GM23248 (cell line): Measurements from ENCODE around the gene BRAF. TPM values are rescaled to one million over a fixed set of nuclear protein-coding genes. Genes with fewer than 3 reads are reported as not detected.

Experiments used
- DNase-seq: peaks from one replicate; pipeline ENCODE4 v3.0.0-alpha.2; 2015
- H2AFZ ChIP-seq: fragments of 200-600 bp; sonication (generic); 2 replicates; pipeline ENCODE4 v1.6.1; 2016; ENCODE audit warnings: antibody characterized with exemption
- H3F3A ChIP-seq: fragments of 200-600 bp; sonication (generic); 2 replicates; pipeline ENCODE4 v1.6.1; 2016; ENCODE audit warnings: mild to moderate bottlenecking, antibody characterized with exemption, mixed run types; ENCODE audit not compliant: insufficient read depth
- H3K27ac ChIP-seq: fragments of 200-600 bp; sonication (generic); 2 replicates; pipeline ENCODE4 v1.5.1; 2016; ENCODE audit warnings: mild to moderate bottlenecking
- H3K27me3 ChIP-seq: fragments of 200-600 bp; sonication (generic); replicated peaks from 2 replicates; pipeline ENCODE4 v1.6.1; 2016; ENCODE audit warnings: mild to moderate bottlenecking; ENCODE audit not compliant: insufficient read depth
- H3K36me3 ChIP-seq: fragments of 200-600 bp; sonication (generic); 2 replicates; pipeline ENCODE4 v1.6.1; 2016; ENCODE audit warnings: low read depth, mild to moderate bottlenecking
- H3K4me1 ChIP-seq: fragments of 200-600 bp; sonication (generic); 2 replicates; pipeline ENCODE4 v1.6.1; 2016; ENCODE audit warnings: mild to moderate bottlenecking; ENCODE audit not compliant: insufficient read depth
- H3K4me2 ChIP-seq: fragments of 200-600 bp; sonication (generic); one replicate; pipeline ENCODE4 v1.6.1; 2016; ENCODE audit warnings: mild to moderate bottlenecking; ENCODE audit not compliant: unreplicated experiment
- H3K4me3 ChIP-seq: fragments of 200-600 bp; sonication (generic); 2 replicates; pipeline ENCODE4 v1.5.1; 2016; ENCODE audit warnings: mild to moderate bottlenecking
- H3K79me2 ChIP-seq: fragments of 200-600 bp; sonication (generic); 2 replicates; pipeline ENCODE4 v1.6.1; 2016; ENCODE audit warnings: mild to moderate bottlenecking; ENCODE audit not compliant: insufficient read depth
- H3K9ac ChIP-seq: fragments of 200-600 bp; sonication (generic); 2 replicates; pipeline ENCODE4 v1.6.1; 2016; ENCODE audit warnings: mild to moderate bottlenecking
- H3K9me2 ChIP-seq: fragments of 200-600 bp; sonication (generic); 2 replicates; pipeline ENCODE4 v1.6.1; 2016; ENCODE audit warnings: mixed run types, mild to moderate bottlenecking, moderate library complexity; ENCODE audit not compliant: insufficient read depth
- H3K9me3 ChIP-seq: fragments of 200-600 bp; sonication (generic); one replicate; pipeline ENCODE4 v1.6.1; 2017; ENCODE audit warnings: low read depth
- H4K20me1 ChIP-seq: fragments of 200-600 bp; sonication (generic); 2 replicates; pipeline ENCODE4 v1.6.0; 2016; ENCODE audit not compliant: insufficient read depth
- EZH2 ChIP-seq: fragments of 200-600 bp; sonication (generic); IDR thresholded peaks from 2 replicates; pipeline ENCODE4 v1.6.1; 2018; ENCODE audit warnings: antibody characterized with exemption, mild to moderate bottlenecking; ENCODE audit not compliant: insufficient read depth, poor library complexity, severe bottlenecking
- EZH2phosphoT487 ChIP-seq: fragments of 200-600 bp; sonication (generic); IDR thresholded peaks from 2 replicates; pipeline ENCODE4 v1.6.1; 2018; ENCODE audit warnings: antibody characterized with exemption, moderate library complexity, mild to moderate bottlenecking, low read depth; ENCODE audit not compliant: insufficient read depth
- WGBS, 2 experiments: methylation state at CpG; one replicate each; pipeline ENCODE4 v1.1.6; 2015 to 2017; ENCODE audit warnings: low lambda C conversion rate in 2 of 2, low coverage in 1 of 2; ENCODE audit errors: missing lambda C conversion rate in 2 of 2; 5-methylcytosine and 5-hydroxymethylcytosine counted together
- in situ Hi-C: fragments of 300-500 bp; cut with MboI; formaldehyde crosslinking; loops from 2 replicates; pipeline ENCODE4 v1.15.0; 2020
- polyA plus RNA-seq: library from polyadenylated mRNA; unstranded; fragments of >200 nt; fragmentation: Nextera tagmentation; extraction: Ambion mirVana; gene quantifications from 2 replicates; pipeline ENCODE4 v1.2.1, GENCODE V29; 2016
- total RNA-seq: library from RNA; depleted of rRNA; stranded (reverse); fragments of >200 nt; shearing (Covaris generic); gene quantifications from 2 replicates; pipeline ENCODE4 v1.2.3, GENCODE V29; 2014

BRAF gene
- total and polyA plus RNA-seq, 2 experiments from 2014 or later: 5.8 to 11.0 TPM

DNA sequence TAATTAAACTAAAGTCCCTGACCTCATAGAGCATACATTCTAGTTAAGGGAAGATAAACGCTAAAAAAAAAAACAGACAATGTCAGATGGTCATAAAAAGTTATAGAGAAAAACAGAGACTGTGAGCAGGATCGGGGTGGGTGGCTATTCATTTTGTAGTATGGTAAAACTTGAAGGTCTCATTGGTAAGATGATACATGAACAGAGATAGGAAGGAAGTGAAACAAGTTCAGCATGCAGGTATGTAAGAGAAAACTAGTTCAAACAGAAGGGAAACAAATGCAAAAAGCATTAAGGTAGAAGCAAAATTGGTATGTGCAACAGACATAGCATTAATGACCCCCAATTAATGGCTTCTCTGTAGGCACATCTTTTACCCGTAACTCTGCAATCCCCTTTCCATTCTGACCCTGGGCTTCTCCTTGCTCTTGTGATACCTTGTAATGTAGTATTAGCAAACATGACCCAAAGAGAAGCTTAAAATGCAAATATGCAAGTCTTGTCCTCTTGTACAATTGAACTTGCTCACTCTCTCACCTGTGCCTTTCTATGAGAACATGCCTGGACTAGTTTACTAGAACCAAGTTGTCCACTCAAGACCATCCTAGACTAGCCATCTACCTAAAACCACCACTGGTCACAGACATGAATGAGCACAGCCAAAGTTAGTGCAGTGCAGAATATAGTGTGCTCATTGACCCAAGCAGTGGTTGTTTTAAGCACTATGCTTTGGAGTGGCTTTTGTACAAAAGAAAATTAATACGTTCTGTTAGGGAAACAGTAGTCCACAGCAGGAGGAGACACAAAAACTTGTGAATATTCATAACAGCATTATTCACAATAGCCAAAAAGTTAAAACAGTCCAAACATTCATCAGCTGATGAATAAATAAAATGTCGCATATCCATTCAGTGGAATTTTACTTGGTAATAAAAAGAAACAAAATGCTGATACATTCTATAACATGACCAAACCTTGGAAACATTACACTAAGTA lies 57.0 kb downstream of the BRAF start:
- 91 to 97% methylated on average over 5 of the region's 5 CpGs for WGBS, 2 experiments

DNA sequence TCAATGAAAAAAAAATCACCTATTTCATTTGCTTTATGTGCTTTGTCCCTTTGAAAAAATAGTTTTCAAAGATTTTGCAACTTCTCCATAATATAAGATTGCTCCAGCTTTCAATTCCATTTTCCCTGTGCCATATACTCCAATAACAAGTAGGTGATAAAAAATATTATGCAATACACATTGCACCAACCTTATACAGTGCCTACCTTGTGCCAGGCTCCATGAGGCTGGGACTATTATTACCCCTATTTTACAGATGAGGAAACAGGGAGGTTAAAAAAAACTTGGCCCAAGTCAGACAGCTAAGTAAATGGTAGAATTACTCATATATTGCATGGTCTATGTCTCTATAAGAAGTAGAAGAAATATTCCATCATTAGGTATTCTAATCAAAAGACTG lies 57.8 kb downstream of the BRAF start:
- no peak for DNase-seq
- H3K27me3 ChIP-seq: no peaks in the 10 kb centered on the region
- in situ Hi-C loops: no loop called here
- no peaks in the 10 kb centered on the region for H3K4me1 ChIP-seq
- no peak overlapping the region for H3K4me3 ChIP-seq
- H3K4me2 ChIP-seq: no peak overlapping the region
- no peaks in the 10 kb centered on the region for H3K9me3 ChIP-seq
- H3K9ac ChIP-seq: no peak overlapping the region
- H4K20me1 ChIP-seq: peaks cover 13% of the 10 kb centered on the region; the same call in 1 of the 2 replicates
- H3K36me3 ChIP-seq: no peaks in the 10 kb centered on the region
- peaks cover 99% of the 10 kb centered on the region for H3K79me2 ChIP-seq
- H3K9me2 ChIP-seq: no peaks in the 10 kb centered on the region
- no peak overlapping the region for H3K27ac ChIP-seq
- no peak for TF ChIP-seq EZH2phosphoT487
- no peak for TF ChIP-seq EZH2
- H3F3A ChIP-seq: no peaks in the 10 kb centered on the region
- H2AFZ ChIP-seq: no peak overlapping the region

More for the DNA sequence above, 57.0 kb downstream of the BRAF start:
- no peak for DNase-seq
- no peak overlapping the region for H3K4me3 ChIP-seq
- no peak overlapping the region for H3K4me2 ChIP-seq
- no peak overlapping the region for H3K9ac ChIP-seq
- H4K20me1 ChIP-seq: peaks cover 13% of the 10 kb centered on the region; the same call in 1 of the 2 replicates
- peaks cover 99% of the 10 kb centered on the region for H3K79me2 ChIP-seq
- TF ChIP-seq EZH2: no peak
- TF ChIP-seq EZH2phosphoT487: no peak
- in situ Hi-C loops: no loop called here
- no peaks in the 10 kb centered on the region for H3F3A ChIP-seq
- H3K27me3 ChIP-seq: no peaks in the 10 kb centered on the region
- H3K27ac ChIP-seq: no peak overlapping the region
- H2AFZ ChIP-seq: no peak overlapping the region
- no peaks in the 10 kb centered on the region for H3K4me1 ChIP-seq
- no peaks in the 10 kb centered on the region for H3K36me3 ChIP-seq
- no peaks in the 10 kb centered on the region for H3K9me2 ChIP-seq
- H3K9me3 ChIP-seq: no peaks in the 10 kb centered on the region

DNA sequence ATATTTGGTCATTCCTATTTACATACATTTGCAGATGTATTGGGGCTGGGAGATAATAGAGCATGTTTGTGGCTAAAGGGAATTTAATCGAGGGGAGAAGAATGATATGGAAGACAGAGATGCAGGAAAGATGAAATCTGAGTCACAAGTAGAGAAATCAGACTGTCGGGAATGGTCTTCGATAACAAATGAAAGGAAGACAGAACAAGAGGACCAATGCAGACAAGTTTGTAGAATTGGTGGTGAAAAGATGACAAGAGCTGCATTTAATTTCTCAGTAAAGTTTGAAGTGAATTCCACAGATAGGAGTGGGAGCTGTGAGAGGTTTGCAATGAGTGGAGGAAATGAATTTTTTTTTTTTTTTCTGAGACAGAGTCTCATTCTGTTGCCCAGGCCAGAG lies 60.0 kb downstream of the BRAF start:
- Histone ChIP-seq H3K4me2 (no peak overlapping the region), H3K4me1 (no peaks in the 10 kb centered on the region), H3K27ac (no peak overlapping the region), H3K9me2 (no peaks in the 10 kb centered on the region), H3K4me3 (no peak overlapping the region), H4K20me1 (peaks cover 13% of the 10 kb centered on the region; the same call in 1 of the 2 replicates), H3K79me2 (peaks cover 100% of the 10 kb centered on the region), H3K9me3 (no peaks in the 10 kb centered on the region), H3K9ac (no peak overlapping the region), H3F3A (no peaks in the 10 kb centered on the region), H3K36me3 (no peaks in the 10 kb centered on the region), H3K27me3 (no peaks in the 10 kb centered on the region), H2AFZ (no peak overlapping the region)
- WGBS, 2 experiments: 81 to 97% methylated on average over 3 of the region's 3 CpGs
- in situ Hi-C loops: no loop called here
- DNase-seq: no peak
- TF ChIP-seq EZH2phosphoT487 (no peak), EZH2 (no peak)

DNA sequence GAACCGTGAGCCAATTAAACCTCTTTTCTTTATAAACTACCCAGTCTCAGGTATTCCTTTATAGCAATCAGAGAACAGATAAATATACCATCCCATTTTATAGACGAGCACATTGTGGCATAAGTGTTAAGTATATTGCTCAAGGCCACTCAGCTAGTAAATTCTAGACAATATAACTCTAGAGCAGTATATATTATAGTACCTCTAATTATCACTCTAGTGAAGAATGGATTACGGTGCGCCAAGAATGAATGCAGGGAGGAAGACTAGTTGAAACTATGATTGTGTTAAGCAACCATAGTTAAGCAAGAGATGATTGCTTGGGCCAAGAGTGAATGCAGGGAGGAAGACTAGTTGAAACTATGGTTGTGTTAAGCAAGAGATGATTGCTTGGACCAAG lies 60.9 kb downstream of the BRAF start:
- Histone ChIP-seq H3F3A (no peaks in the 10 kb centered on the region), H3K27ac (no peak overlapping the region), H3K9me3 (no peaks in the 10 kb centered on the region), H4K20me1 (peaks cover 13% of the 10 kb centered on the region; the same call in 1 of the 2 replicates), H3K27me3 (no peaks in the 10 kb centered on the region), H3K79me2 (peaks cover 100% of the 10 kb centered on the region), H3K4me3 (no peak overlapping the region), H2AFZ (no peak overlapping the region), H3K36me3 (no peaks in the 10 kb centered on the region), H3K9me2 (no peaks in the 10 kb centered on the region), H3K4me1 (no peaks in the 10 kb centered on the region), H3K9ac (no peak overlapping the region), H3K4me2 (no peak overlapping the region)
- TF ChIP-seq EZH2phosphoT487 (no peak), EZH2 (no peak)
- no peak for DNase-seq
- in situ Hi-C loops: no loop called here
- WGBS, 2 experiments: 96 to 98% methylated on average over 4 of the region's 4 CpGs
